Duodenal mucosa (tissue), 2 donors: ENCODE results near the gene NOP9.

Source experiments
- H3K27ac ChIP-seq: one replicate; pipeline ENCODE4 v1.7.0; 2013; ENCODE audit warnings: low read depth, low read length
- H3K27me3 ChIP-seq, 2 donors: one replicate each; pipeline ENCODE4 v1.7.0; 2013; ENCODE audit warnings: low read length in 2 of 2, control low read depth in 1 of 2; ENCODE audit not compliant: insufficient read depth in 2 of 2, control insufficient read depth in 1 of 2
- H3K36me3 ChIP-seq, 2 donors: one replicate each; pipeline ENCODE4 v1.7.0; 2013; ENCODE audit warnings: low read length in 2 of 2, control low read depth in 1 of 2; ENCODE audit not compliant: insufficient read depth in 2 of 2, control insufficient read depth in 1 of 2
- H3K4me1 ChIP-seq, 2 donors: one replicate each; pipeline ENCODE4 v1.7.0; 2013; ENCODE audit warnings: low read length in 2 of 2, control low read depth in 1 of 2; ENCODE audit not compliant: insufficient read depth in 2 of 2, control insufficient read depth in 1 of 2
- H3K4me3 ChIP-seq, 2 donors: one replicate each; pipeline ENCODE4 v1.7.0; 2013; ENCODE audit warnings: low read length in 2 of 2, low read depth in 1 of 2
- H3K9ac ChIP-seq, 2 donors: one replicate each; pipeline ENCODE4 v1.7.0; 2013; ENCODE audit warnings: low read length in 2 of 2, low read depth in 1 of 2
- H3K9me3 ChIP-seq, 2 donors: one replicate each; pipeline ENCODE4 v1.7.0; 2013; ENCODE audit warnings: low read length in 2 of 2, control low read depth in 1 of 2; ENCODE audit not compliant: control insufficient read depth in 1 of 2

NOP9 gene

GRCh38 chr14:24299255-24300191 is at the start of gene NOP9, which contains the start of gene DHRS1:
TSS of gene NOP9 (plus strand) at chr14:24299850. CDS start at chr14:24299955, 105 bp downstream.
TSS of gene DHRS1 (minus strand) at chr14:24299780. CDS start at chr14:24299106, 674 bp downstream.
- peak within 1 kb of the TSS; percentile 85 to 93 for H3K4me3 ChIP-seq
- H3K9ac ChIP-seq, result peak within 1 kb of the TSS; percentile 97 to 99
- peaks cover 60 to 64% of the 10 kb centered on the region in 2 donors for H3K4me1 ChIP-seq
- H3K27me3 ChIP-seq, result no peaks in the 10 kb centered on the region
- no peaks in the 10 kb centered on the region for H3K9me3 ChIP-seq
- peak within 1 kb of the TSS; percentile 90 for H3K27ac ChIP-seq
- H3K36me3 ChIP-seq, result peaks cover 38 to 51% of the 10 kb centered on the region in 2 donors

GRCh38 chr14:24250354-24250753 is 49.3 kb upstream of the NOP9 start:
- Histone ChIP-seq H3K9ac (no peak overlapping the region), H3K4me3 (no peak overlapping the region), H3K4me1 (peaks cover 0 to 6% of the 10 kb centered on the region in 2 donors), H3K27ac (no peak overlapping the region), H3K9me3 (no peaks in the 10 kb centered on the region), H3K27me3 (no peaks in the 10 kb centered on the region), H3K36me3 (peaks cover 0 to 10% of the 10 kb centered on the region in 2 donors)

- Histone ChIP-seq H3K27me3 (no peaks in the 10 kb centered on the region), H3K9ac (no peak overlapping the region), H3K4me3 (no peak overlapping the region), H3K27ac (no peak overlapping the region), H3K9me3 (no peaks in the 10 kb centered on the region), H3K36me3 (peaks cover 0 to 10% of the 10 kb centered on the region in 2 donors), H3K4me1 (peaks cover 0 to 2% of the 10 kb centered on the region in 2 donors)
Observed at GRCh38 chr14:24251880-24252288, 47.8 kb upstream of the NOP9 start.

- H3K36me3 ChIP-seq, result peaks cover 0 to 10% of the 10 kb centered on the region in 2 donors
- H3K27ac ChIP-seq, result no peak overlapping the region
- no peaks in the 10 kb centered on the region for H3K9me3 ChIP-seq
- H3K4me3 ChIP-seq, result no peak overlapping the region
- H3K27me3 ChIP-seq, result no peaks in the 10 kb centered on the region
- no peaks in the 10 kb centered on the region for H3K4me1 ChIP-seq
- no peak overlapping the region for H3K9ac ChIP-seq
Observed at GRCh38 chr14:24252289-24253124, 47.1 kb upstream of the NOP9 start.

- Histone ChIP-seq H3K9me3 (no peaks in the 10 kb centered on the region), H3K27me3 (no peaks in the 10 kb centered on the region), H3K27ac (no peak overlapping the region), H3K36me3 (peaks cover 0 to 10% of the 10 kb centered on the region in 2 donors), H3K4me1 (no peaks in the 10 kb centered on the region), H3K9ac (no peak overlapping the region), H3K4me3 (no peak overlapping the region)
Observed at GRCh38 chr14:24253936-24254335, 45.7 kb upstream of the NOP9 start.

- H3K4me1 ChIP-seq, result no peaks in the 10 kb centered on the region
- no peak overlapping the region for H3K9ac ChIP-seq
- H3K9me3 ChIP-seq, result no peaks in the 10 kb centered on the region
- H3K27me3 ChIP-seq, result no peaks in the 10 kb centered on the region
- peaks cover 0 to 10% of the 10 kb centered on the region in 2 donors for H3K36me3 ChIP-seq
- no peak overlapping the region for H3K4me3 ChIP-seq
- no peak overlapping the region for H3K27ac ChIP-seq
Observed at GRCh38 chr14:24254630-24255392, 44.8 kb upstream of the NOP9 start.

GRCh38 chr14:24255438-24255837 is 44.2 kb upstream of the NOP9 start:
- Histone ChIP-seq H3K4me3 (no peak overlapping the region), H3K9ac (no peak overlapping the region), H3K27me3 (no peaks in the 10 kb centered on the region), H3K36me3 (peaks cover 0 to 10% of the 10 kb centered on the region in 2 donors), H3K9me3 (no peaks in the 10 kb centered on the region), H3K27ac (no peak overlapping the region), H3K4me1 (no peaks in the 10 kb centered on the region)

- Histone ChIP-seq H3K9me3 (no peaks in the 10 kb centered on the region), H3K36me3 (peaks cover 0 to 10% of the 10 kb centered on the region in 2 donors), H3K4me1 (no peaks in the 10 kb centered on the region), H3K4me3 (no peak overlapping the region), H3K9ac (no peak overlapping the region), H3K27me3 (no peaks in the 10 kb centered on the region), H3K27ac (no peak overlapping the region)
Observed at GRCh38 chr14:24255931-24256711, 43.5 kb upstream of the NOP9 start.

GRCh38 chr14:24256960-24257359 is 42.7 kb upstream of the NOP9 start:
- Histone ChIP-seq H3K4me1 (no peaks in the 10 kb centered on the region), H3K36me3 (peaks cover 0 to 10% of the 10 kb centered on the region in 2 donors), H3K9me3 (no peaks in the 10 kb centered on the region), H3K27ac (no peak overlapping the region), H3K9ac (no peak overlapping the region), H3K27me3 (no peaks in the 10 kb centered on the region), H3K4me3 (no peak overlapping the region)
